ENCODE measurements around the gene PUM2.

The PUM2 gene

DNA sequence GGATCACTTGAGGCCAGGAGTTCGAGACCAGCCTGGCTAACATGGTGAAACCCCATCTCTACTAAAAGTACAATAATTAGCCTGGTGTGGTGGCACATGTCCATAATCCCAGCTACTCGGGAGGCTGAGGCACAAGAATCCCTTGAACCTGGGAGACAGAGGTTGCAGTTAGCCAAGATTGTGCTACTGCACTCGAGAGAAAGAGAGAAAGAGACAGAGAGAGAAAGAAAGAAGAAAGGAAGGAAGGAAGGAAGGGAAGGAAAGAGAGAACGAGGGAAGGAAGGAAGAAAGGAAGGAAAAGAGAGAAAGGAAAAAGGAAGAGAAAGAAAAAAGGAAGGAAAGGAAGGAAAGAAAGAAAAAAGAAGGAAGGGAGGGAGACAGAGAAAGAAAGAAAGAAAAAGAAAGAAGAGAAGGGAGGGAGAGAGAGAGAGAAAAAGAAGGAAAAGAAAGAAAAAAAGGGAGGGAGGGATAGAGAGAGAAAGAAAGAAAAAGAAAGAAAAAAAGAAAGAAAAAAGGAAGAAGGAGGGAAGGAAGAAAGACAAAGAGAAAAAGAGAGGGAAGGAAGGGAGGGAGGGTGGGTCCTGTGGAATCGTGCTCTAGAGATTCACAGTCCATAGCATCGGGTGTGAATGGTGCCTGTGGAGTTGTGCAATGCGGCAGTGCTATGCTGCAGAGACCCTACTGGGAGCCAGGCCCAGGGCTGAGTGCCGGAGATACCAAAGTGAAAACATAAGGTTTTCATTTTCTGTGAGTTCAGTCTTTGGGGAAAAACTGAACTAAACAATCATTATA, 121.1 kb downstream of the PUM2 start:
- DNase-seq: no peak

DNA sequence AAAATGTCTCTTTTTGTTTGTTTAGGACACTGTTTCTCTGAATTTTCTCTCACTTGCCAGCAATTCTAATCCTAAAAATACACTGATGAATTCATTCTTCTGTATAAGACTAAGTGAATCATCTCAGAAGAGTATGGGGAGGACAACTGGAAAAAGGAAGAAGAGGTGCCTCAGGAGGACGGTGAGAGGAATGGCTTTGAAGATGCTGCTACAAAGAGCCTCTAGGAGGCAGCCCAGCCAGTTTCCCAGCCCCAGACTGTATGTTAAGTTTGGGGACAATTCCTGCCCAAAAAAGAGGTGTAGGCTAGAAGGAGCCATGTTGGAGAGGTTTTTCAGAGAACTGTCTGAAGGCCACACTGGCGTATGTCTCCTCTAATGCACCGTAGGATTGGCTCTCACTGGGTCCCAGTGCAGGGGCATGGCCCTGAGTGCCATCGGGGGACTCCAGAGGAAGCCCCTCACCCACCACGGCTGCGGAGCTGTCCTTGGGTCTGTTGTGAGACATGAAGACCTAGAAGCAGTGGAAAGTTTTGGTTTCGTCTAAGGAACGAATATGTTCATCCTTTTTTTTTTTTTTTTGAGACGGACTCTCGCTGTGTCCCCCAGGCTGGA, 122.6 kb downstream of the PUM2 start:
- DNase-seq: no peak

GRCh38 chr2:20226152-20226545, 124.5 kb downstream of the PUM2 start:
- DNase-seq: no peak

- DNase-seq: peak; percentile 73
Observed at GRCh38 chr2:20225294-20226151, 125.1 kb downstream of the PUM2 start.

- DNase-seq: no peak
Observed at GRCh38 chr2:20224716-20225293, 125.8 kb downstream of the PUM2 start, which contains the start of gene SDC1. SDC1 (minus strand) TSS chr2:20225130; CDS start chr2:20224867, 263 bp downstream.

- no peak for DNase-seq
Observed at GRCh38 chr2:20224164-20224715, 126.4 kb downstream of the PUM2 start.

- peak; percentile 64 for DNase-seq
Observed at GRCh38 chr2:20223407-20224163, 127.1 kb downstream of the PUM2 start.

DNA sequence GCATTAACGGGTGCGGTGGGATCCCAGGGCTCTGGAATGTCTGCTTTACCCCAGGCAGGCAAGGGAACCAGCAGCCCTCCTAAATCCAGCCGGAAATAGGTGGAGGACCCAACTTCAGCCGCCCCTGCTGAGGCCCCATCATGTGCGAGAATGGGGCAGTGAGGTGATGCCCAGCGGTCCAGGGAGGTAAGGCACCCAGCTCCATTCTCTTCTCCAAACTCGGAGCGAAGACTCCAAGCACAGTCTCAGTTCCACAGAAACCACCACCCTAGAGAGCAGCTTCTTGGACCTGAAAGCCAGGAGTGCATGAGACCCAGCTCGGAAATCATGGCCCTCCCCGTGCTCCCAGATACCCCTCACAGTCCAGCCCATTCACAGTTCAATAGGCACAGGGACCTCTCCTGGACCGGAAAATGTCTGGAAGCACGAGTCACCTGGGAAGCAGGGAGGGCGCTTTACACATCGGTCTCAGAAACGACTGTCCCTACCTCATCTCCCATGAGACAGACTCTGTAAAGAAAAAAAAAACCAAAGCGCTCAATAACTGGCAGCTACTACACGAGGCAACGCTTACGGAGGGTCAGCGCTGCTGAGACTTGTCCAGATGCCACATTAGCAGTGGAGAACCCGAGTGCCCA, 127.8 kb downstream of the PUM2 start:
- no peak for DNase-seq

- DNase-seq: no peak
Observed at GRCh38 chr2:20222014-20222768, 128.5 kb downstream of the PUM2 start.

DNA sequence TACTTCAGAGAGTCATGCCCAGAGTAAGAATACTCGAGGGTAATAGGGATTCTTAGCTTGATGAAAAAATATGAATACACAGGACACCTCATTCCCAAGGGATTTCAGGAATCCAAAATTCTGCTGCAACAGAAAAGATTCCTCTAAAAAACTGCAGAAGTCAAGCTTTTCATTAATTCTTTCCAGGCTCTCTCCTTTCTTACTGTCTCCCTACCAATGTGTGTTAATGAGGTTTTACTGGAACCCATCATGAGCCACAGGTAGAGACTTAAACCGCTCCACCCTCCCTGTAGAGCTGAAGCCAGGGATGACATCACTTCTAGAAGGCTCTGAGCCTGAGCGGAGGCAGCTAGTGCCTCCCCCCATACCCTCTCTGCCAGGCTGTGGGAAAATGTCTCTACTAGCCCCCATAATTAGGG, 129.1 kb downstream of the PUM2 start:
- DNase-seq: no peak

DNA sequence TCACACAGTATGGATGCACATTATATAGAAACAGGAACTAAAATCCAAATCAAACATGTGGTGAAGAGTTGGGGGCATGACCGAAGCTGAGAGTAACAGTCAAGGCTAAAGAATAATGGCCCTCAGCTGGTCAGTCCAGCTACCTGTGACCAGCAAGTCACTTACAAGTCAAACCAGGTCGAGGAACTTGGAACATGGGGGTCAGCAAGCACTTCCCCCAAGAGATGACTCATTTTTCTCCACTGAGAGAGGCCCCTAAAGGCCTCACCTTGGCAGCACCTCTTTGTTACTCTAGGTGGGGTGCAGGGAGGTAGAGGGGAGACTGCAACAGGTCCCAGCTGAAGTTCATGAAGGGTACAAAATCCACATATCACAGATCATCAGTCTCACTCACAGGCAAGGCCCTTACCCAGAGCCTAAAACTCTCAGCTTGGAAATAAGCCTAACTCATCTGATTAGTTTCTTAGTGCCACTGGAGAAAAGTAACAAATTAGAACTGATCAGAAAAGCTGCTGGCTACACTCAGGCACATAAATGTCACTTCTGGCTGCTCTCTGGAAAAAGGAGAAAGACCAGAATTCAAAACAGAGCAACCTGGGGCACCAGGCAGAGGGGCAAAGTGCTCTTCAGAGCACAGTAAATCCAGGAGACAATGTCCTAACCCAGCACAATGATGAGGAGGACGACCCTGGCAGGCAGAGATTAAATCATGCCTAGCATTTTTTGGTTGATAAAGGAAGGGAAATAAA, 129.7 kb downstream of the PUM2 start:
- no peak for DNase-seq

- DNase-seq: no peak
Observed at GRCh38 chr2:20219763-20220380, 130.8 kb downstream of the PUM2 start.

- no peak for DNase-seq
Observed at GRCh38 chr2:20218331-20219320, 132.0 kb downstream of the PUM2 start.

DNA sequence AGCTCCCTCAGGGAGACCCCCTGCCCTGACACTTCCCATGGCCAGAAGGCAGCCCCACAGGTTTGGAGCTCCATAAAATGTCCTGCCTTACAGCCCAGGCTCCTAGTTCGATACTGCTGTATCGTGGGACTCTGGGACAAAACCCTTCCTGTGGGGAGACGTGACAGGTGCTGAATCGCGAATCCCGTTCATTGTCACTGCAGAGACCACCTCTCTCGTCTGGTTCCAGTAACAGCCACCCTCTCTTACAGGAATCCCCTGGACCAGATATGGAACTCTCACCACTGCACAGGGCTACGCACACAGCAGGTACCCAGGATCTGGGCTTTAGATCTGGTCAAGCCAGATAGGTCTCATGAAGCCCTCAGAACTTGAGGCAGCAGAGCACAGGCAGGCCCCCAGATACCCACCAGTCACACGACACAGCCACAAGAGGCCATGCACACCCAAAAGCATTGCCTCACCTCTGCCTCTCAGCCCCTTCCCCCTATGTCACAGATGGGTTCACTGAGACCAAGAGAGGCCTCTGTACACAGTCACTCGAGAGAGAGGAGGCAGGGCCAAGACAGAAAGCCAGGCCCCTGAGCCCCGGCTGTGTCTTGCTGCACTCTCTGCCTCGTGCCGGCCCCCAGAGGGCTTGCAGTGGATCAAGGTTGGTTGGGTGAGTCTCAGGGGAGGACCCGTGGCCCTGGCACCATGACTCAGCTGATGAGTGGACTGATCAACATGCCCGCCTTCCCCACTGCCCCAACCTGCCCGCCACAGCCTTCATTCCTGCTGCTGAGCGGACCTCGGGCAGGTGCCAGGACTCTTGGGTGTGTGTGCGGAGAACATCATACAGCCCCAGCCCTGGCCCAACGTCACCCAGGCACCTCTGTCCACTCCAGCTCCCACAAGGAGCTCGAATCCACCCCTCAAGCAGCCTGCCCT, 133.3 kb downstream of the PUM2 start:
- no peak for DNase-seq

GRCh38 chr2:20216130-20217025, 134.3 kb downstream of the PUM2 start:
- DNase-seq: no peak
